Neural cell (in vitro differentiated cells): Measurements from ENCODE around the gene BCHE. TPM values are rescaled to one million over a fixed set of nuclear protein-coding genes. Genes with fewer than 3 reads are reported as not detected.

Experiments
- H2AFZ ChIP-seq: fragments of 200-600, 300-800 bp; sonication (generic), shearing (Covaris generic); 2 replicates; pipeline ENCODE4 v1.6.0; 2014; ENCODE audit warnings: low read depth, mild to moderate bottlenecking, antibody characterized with exemption, low read length, moderate library complexity
- H3F3A ChIP-seq: fragments of 200-600 bp; shearing (Covaris generic); 2 replicates; pipeline ENCODE4 v1.6.1; 2016; ENCODE audit warnings: mild to moderate bottlenecking, moderate library complexity, mixed read lengths, antibody characterized with exemption, low read length; ENCODE audit not compliant: insufficient read depth, poor library complexity, severe bottlenecking
- H3K27ac ChIP-seq: fragments of 200-600, 300-800 bp; sonication (generic), shearing (Covaris generic); 2 replicates; pipeline ENCODE4 v1.5.1; 2014; ENCODE audit warnings: mild to moderate bottlenecking, low read length, moderate library complexity
- H3K27me3 ChIP-seq: fragments of 300-800, 200-600 bp; sonication (generic), shearing (Covaris generic); 2 replicates; pipeline ENCODE4 v1.6.0; 2014; ENCODE audit warnings: mild to moderate bottlenecking, low read depth, low read length, moderate library complexity; ENCODE audit not compliant: insufficient read depth
- H3K36me3 ChIP-seq: fragments of 300-800, 200-600 bp; sonication (generic), shearing (Covaris generic); 2 replicates; pipeline ENCODE4 v1.5.1; 2014; ENCODE audit warnings: mild to moderate bottlenecking, antibody characterized with exemption, low read length, moderate library complexity; ENCODE audit not compliant: insufficient read depth
- H3K4me2 ChIP-seq: fragments of 300-800, 200-600 bp; sonication (generic), shearing (Covaris generic); 2 replicates; pipeline ENCODE4 v1.6.0; 2014; ENCODE audit warnings: mild to moderate bottlenecking, low read length
- H3K4me3 ChIP-seq: fragments of 300-800, 200-600 bp; sonication (generic), shearing (Covaris generic); 2 replicates; pipeline ENCODE4 v1.5.1; 2014; ENCODE audit warnings: mild to moderate bottlenecking, low read length, moderate library complexity
- H3K79me2 ChIP-seq: fragments of 200-600 bp; shearing (Covaris generic); replicated peaks from 2 replicates; pipeline ENCODE4 v1.6.0; 2014; ENCODE audit warnings: mild to moderate bottlenecking, low read length, moderate library complexity; ENCODE audit not compliant: insufficient read depth
- H3K9ac ChIP-seq: fragments of 300-800, 200-600 bp; sonication (generic), shearing (Covaris generic); 2 replicates; pipeline ENCODE4 v1.6.1; 2016; ENCODE audit warnings: mild to moderate bottlenecking, low read length, mixed read lengths
- H3K9me2 ChIP-seq: fragments of 200-600 bp; shearing (Covaris generic); 2 replicates; pipeline ENCODE4 v1.6.1; 2016; ENCODE audit warnings: mild to moderate bottlenecking, low read length, mixed read lengths; ENCODE audit not compliant: insufficient read depth
- H3K9me3 ChIP-seq: fragments of 200-600, 300-800 bp; sonication (generic), shearing (Covaris generic); 2 replicates; pipeline ENCODE4 v1.6.1; 2016; ENCODE audit warnings: mild to moderate bottlenecking, mixed run types, low read length, moderate library complexity, mixed read lengths
- H4K20me1 ChIP-seq: fragments of 200-600 bp; shearing (Covaris generic); 2 replicates; pipeline ENCODE4 v1.6.1; 2016; ENCODE audit warnings: mild to moderate bottlenecking, mixed run types; ENCODE audit not compliant: insufficient read depth
- EP300 ChIP-seq: fragments of 450-650 bp; conservative IDR thresholded peaks from 2 replicates; pipeline ENCODE4 v1.6.1; 2014; ENCODE audit warnings: antibody characterized with exemption, mild to moderate bottlenecking, moderate library complexity; ENCODE audit not compliant: poor library complexity, severe bottlenecking
- EZH2 ChIP-seq: fragments of 200-600, 300-800 bp; shearing (Covaris generic), sonication (generic); IDR thresholded peaks from 2 replicates; pipeline ENCODE4 v1.6.1; 2014; ENCODE audit warnings: antibody characterized with exemption, low read length, borderline replicate concordance, mild to moderate bottlenecking; ENCODE audit not compliant: insufficient read depth, poor library complexity, severe bottlenecking
- MXI1 ChIP-seq: fragments of 450-650 bp; conservative IDR thresholded peaks from 2 replicates; pipeline ENCODE4 v1.6.1; 2014; ENCODE audit warnings: antibody characterized with exemption, mild to moderate bottlenecking; ENCODE audit not compliant: poor library complexity, severe bottlenecking
- POLR2AphosphoS5 ChIP-seq: IDR thresholded peaks from 2 replicates; pipeline ENCODE4 v1.6.1; 2012
- RAD21 ChIP-seq: fragments of 450-650 bp; conservative IDR thresholded peaks from 2 replicates; pipeline ENCODE4 v1.6.1; 2014; ENCODE audit warnings: antibody characterized with exemption, mild to moderate bottlenecking, moderate library complexity
- SMC3 ChIP-seq: fragments of 450-650 bp; conservative IDR thresholded peaks from 2 replicates; pipeline ENCODE4 v1.6.1; 2014; ENCODE audit warnings: antibody characterized with exemption, mild to moderate bottlenecking, moderate library complexity; ENCODE audit not compliant: poor library complexity
- TAF1 ChIP-seq: IDR thresholded peaks from 2 replicates; pipeline ENCODE4 v1.6.1; 2012; ENCODE audit warnings: low read depth
- polyA plus RNA-seq: library from polyadenylated mRNA; depleted of rRNA; stranded (reverse); fragments of >200 nt; gene quantifications from 2 replicates; pipeline ENCODE4 v1.2.3, GENCODE V29; 2014
- TF ChIP-seq, protein P1 (sequence below): IDR thresholded peaks from 2 replicates; pipeline ENCODE4 v1.6.1; 2012; ENCODE audit warnings: borderline replicate concordance
- TF ChIP-seq, protein P2 (sequence below): fragments of 450-650 bp; IDR thresholded peaks from 2 replicates; pipeline ENCODE4 v1.5.1; 2014; ENCODE audit warnings: antibody characterized with exemption, mild to moderate bottlenecking, moderate library complexity; ENCODE audit not compliant: poor library complexity, severe bottlenecking

The BCHE gene
- polyA plus RNA-seq, 1 donor from 2014 or later: 2.6 TPM

DNA sequence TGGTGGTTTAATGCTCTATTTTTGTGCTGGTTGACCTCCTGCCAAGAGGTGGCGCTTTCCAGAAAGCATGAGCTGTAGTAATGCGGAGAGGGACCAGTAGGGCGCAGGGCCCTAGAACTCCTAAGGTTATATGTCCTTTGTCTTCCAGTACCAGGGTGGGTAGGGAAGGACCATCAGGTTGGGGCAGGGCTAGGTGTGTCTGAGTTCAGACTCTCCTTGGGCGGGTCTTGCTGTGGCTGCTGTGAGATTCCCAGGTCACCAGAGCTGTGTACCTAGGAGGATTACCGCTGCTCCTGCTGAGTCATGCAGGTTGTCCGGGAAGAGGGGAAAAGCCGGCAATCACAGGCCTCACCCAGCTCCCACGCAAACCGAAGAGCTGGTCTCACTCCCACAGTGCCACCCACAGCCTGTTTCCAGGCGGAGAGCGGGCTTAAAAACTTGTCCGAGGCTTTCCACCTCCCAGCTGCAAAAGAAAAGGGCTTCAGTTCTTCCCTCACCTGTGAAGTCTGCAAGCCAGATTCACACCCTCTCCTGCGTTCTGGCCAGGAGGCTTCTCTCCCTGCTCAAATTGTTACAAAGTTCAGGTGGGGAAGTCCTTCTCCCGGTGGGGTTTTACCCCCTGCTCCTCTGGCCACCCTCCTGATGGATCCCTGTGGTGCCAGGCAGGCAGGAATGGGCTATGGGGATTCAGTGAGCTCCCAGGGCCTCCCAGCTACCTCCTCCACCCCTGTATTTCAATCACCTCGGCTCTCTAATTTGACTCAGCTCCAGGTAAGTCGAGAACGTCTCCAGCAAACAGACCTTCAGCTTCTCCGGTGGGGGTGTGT is 37.7 kb upstream of the BCHE start:
- Histone ChIP-seq H3K27ac (no peak overlapping the region), H3K27me3 (no peaks in the 10 kb centered on the region), H3K79me2 (no peaks in the 10 kb centered on the region), H2AFZ (no peak overlapping the region), H3K36me3 (no peaks in the 10 kb centered on the region), H3K4me3 (no peak overlapping the region), H3K9me3 (no peaks in the 10 kb centered on the region), H3K4me2 (no peak overlapping the region), H3K9me2 (no peaks in the 10 kb centered on the region), H3K9ac (no peak overlapping the region), H3F3A (no peaks in the 10 kb centered on the region), H4K20me1 (no peaks in the 10 kb centered on the region)
- TF ChIP-seq, protein P1, sequence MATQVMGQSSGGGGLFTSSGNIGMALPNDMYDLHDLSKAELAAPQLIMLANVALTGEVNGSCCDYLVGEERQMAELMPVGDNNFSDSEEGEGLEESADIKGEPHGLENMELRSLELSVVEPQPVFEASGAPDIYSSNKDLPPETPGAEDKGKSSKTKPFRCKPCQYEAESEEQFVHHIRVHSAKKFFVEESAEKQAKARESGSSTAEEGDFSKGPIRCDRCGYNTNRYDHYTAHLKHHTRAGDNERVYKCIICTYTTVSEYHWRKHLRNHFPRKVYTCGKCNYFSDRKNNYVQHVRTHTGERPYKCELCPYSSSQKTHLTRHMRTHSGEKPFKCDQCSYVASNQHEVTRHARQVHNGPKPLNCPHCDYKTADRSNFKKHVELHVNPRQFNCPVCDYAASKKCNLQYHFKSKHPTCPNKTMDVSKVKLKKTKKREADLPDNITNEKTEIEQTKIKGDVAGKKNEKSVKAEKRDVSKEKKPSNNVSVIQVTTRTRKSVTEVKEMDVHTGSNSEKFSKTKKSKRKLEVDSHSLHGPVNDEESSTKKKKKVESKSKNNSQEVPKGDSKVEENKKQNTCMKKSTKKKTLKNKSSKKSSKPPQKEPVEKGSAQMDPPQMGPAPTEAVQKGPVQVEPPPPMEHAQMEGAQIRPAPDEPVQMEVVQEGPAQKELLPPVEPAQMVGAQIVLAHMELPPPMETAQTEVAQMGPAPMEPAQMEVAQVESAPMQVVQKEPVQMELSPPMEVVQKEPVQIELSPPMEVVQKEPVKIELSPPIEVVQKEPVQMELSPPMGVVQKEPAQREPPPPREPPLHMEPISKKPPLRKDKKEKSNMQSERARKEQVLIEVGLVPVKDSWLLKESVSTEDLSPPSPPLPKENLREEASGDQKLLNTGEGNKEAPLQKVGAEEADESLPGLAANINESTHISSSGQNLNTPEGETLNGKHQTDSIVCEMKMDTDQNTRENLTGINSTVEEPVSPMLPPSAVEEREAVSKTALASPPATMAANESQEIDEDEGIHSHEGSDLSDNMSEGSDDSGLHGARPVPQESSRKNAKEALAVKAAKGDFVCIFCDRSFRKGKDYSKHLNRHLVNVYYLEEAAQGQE: no peak
- TF ChIP-seq TAF1 (no peak), RAD21 (no peak), MXI1 (no peak), EP300 (no peak), POLR2AphosphoS5 (no peak), EZH2 (no peak), SMC3 (no peak)
- TF ChIP-seq, protein P2, sequence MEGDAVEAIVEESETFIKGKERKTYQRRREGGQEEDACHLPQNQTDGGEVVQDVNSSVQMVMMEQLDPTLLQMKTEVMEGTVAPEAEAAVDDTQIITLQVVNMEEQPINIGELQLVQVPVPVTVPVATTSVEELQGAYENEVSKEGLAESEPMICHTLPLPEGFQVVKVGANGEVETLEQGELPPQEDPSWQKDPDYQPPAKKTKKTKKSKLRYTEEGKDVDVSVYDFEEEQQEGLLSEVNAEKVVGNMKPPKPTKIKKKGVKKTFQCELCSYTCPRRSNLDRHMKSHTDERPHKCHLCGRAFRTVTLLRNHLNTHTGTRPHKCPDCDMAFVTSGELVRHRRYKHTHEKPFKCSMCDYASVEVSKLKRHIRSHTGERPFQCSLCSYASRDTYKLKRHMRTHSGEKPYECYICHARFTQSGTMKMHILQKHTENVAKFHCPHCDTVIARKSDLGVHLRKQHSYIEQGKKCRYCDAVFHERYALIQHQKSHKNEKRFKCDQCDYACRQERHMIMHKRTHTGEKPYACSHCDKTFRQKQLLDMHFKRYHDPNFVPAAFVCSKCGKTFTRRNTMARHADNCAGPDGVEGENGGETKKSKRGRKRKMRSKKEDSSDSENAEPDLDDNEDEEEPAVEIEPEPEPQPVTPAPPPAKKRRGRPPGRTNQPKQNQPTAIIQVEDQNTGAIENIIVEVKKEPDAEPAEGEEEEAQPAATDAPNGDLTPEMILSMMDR: no peak

GRCh38 chr3:165868088-165868487 is 30.9 kb upstream of the BCHE start:
- no peaks in the 10 kb centered on the region for H4K20me1 ChIP-seq
- no peak overlapping the region for H2AFZ ChIP-seq
- H3K79me2 ChIP-seq: no peaks in the 10 kb centered on the region
- H3K9ac ChIP-seq: no peak overlapping the region
- no peak overlapping the region for H3K4me2 ChIP-seq
- no peaks in the 10 kb centered on the region for H3F3A ChIP-seq
- no peak for TF ChIP-seq EZH2
- no peak for TF ChIP-seq MXI1
- TF ChIP-seq EP300: no peak
- TF ChIP-seq, protein P1: no peak
- TF ChIP-seq, protein P2: no peak
- TF ChIP-seq RAD21: no peak
- no peak for TF ChIP-seq POLR2AphosphoS5
- H3K9me2 ChIP-seq: no peaks in the 10 kb centered on the region
- H3K27me3 ChIP-seq: no peaks in the 10 kb centered on the region
- H3K27ac ChIP-seq: no peak overlapping the region
- H3K4me3 ChIP-seq: no peak overlapping the region
- no peaks in the 10 kb centered on the region for H3K9me3 ChIP-seq
- no peaks in the 10 kb centered on the region for H3K36me3 ChIP-seq
